Stomach smooth muscle (tissue), 2 donors: ENCODE data around the gene NPEPL1.

ENCODE experiments used
- H3K27ac ChIP-seq: one replicate; pipeline ENCODE4 v1.7.0; 2013; ENCODE audit warnings: mild to moderate bottlenecking, low read length, inconsistent platforms
- H3K27me3 ChIP-seq, 2 donors: one replicate each; pipeline ENCODE4 v1.7.0; 2013; ENCODE audit warnings: low read length in 2 of 2; ENCODE audit not compliant: insufficient read depth in 2 of 2, control insufficient read depth in 1 of 2
- H3K36me3 ChIP-seq, 2 donors: one replicate each; pipeline ENCODE4 v1.7.0; 2013; ENCODE audit warnings: low read length in 2 of 2; ENCODE audit not compliant: control insufficient read depth in 2 of 2, insufficient read depth in 2 of 2
- H3K4me1 ChIP-seq: one replicate; pipeline ENCODE4 v1.7.0; 2013; ENCODE audit warnings: low read length; ENCODE audit not compliant: control insufficient read depth, insufficient read depth
- H3K4me3 ChIP-seq, 2 donors: one replicate each; pipeline ENCODE4 v1.7.0; 2013; ENCODE audit warnings: low read length in 2 of 2
- H3K9ac ChIP-seq, 2 donors: one replicate each; pipeline ENCODE4 v1.7.0; 2013; ENCODE audit warnings: low read length in 2 of 2, mild to moderate bottlenecking in 1 of 2
- H3K9me3 ChIP-seq, 2 donors: one replicate each; pipeline ENCODE4 v1.7.0; 2013; ENCODE audit warnings: low read length in 2 of 2; ENCODE audit not compliant: control insufficient read depth in 2 of 2
- donor health status: healthy.
- donor health status: Pancreatic carcinoma.

Gene NPEPL1

GRCh38 chr20:58709013-58709702 is 16.6 kb downstream of the NPEPL1 start:
- H3K27me3 ChIP-seq, result no peaks in the 10 kb centered on the region

GRCh38 chr20:58709703-58710039 is 17.1 kb downstream of the NPEPL1 start:
- Histone ChIP-seq H3K9ac (no peak overlapping the region), H3K36me3 (peaks cover 0 to 10% of the 10 kb centered on the region in 2 donors), H3K9me3 (no peaks in the 10 kb centered on the region), H3K4me1 (peaks cover 6% of the 10 kb centered on the region), H3K27me3 (no peaks in the 10 kb centered on the region), H3K27ac (no peak overlapping the region), H3K4me3 (no peak overlapping the region)

More at GRCh38 chr20:58709013-58709702, 16.6 kb downstream of the NPEPL1 start:
- Histone ChIP-seq H3K4me3 (no peak overlapping the region), H3K4me1 (peaks cover 6% of the 10 kb centered on the region), H3K36me3 (peaks cover under 1 to 13% of the 10 kb centered on the region in 2 donors), H3K9ac (no peak overlapping the region), H3K27ac (no peak overlapping the region), H3K9me3 (no peaks in the 10 kb centered on the region)

- no peaks in the 10 kb centered on the region for H3K27me3 ChIP-seq
- H3K9me3 ChIP-seq, result no peaks in the 10 kb centered on the region
- H3K36me3 ChIP-seq, result peaks cover 0 to 4% of the 10 kb centered on the region in 2 donors
- H3K4me1 ChIP-seq, result peaks cover 6% of the 10 kb centered on the region
- no peak overlapping the region for H3K9ac ChIP-seq
- no peak overlapping the region for H3K4me3 ChIP-seq
- no peak overlapping the region for H3K27ac ChIP-seq
These were observed 18.1 kb downstream of the NPEPL1 start for GRCh38 chr20:58710481-58711265.

GRCh38 chr20:58711266-58712051 is 18.9 kb downstream of the NPEPL1 start:
- Histone ChIP-seq H3K4me1 (peaks cover under 1% of the 10 kb centered on the region), H3K9me3 (no peaks in the 10 kb centered on the region), H3K27ac (no peak overlapping the region), H3K4me3 (no peak overlapping the region), H3K27me3 (no peaks in the 10 kb centered on the region), H3K36me3 (peaks cover 0 to 2% of the 10 kb centered on the region in 2 donors), H3K9ac (no peak overlapping the region)

- Histone ChIP-seq H3K27ac (no peak overlapping the region), H3K9ac (no peak overlapping the region), H3K4me3 (no peak overlapping the region), H3K9me3 (no peaks in the 10 kb centered on the region), H3K27me3 (no peaks in the 10 kb centered on the region), H3K4me1 (no peaks in the 10 kb centered on the region), H3K36me3 (peaks cover 0 to 2% of the 10 kb centered on the region in 2 donors)
These were observed 19.7 kb downstream of the NPEPL1 start for GRCh38 chr20:58712151-58712791.

GRCh38 chr20:58712806-58713731 is 20.5 kb downstream of the NPEPL1 start:
- H3K4me1 ChIP-seq, result no peaks in the 10 kb centered on the region
- H3K4me3 ChIP-seq, result no peak overlapping the region
- H3K9me3 ChIP-seq, result no peaks in the 10 kb centered on the region
- H3K27ac ChIP-seq, result no peak overlapping the region
- H3K27me3 ChIP-seq, result no peaks in the 10 kb centered on the region
- H3K36me3 ChIP-seq, result peaks cover 0 to 2% of the 10 kb centered on the region in 2 donors
- no peak overlapping the region for H3K9ac ChIP-seq

GRCh38 chr20:58713801-58714339 is 21.3 kb downstream of the NPEPL1 start:
- Histone ChIP-seq H3K4me1 (no peaks in the 10 kb centered on the region), H3K27ac (no peak overlapping the region), H3K9me3 (no peaks in the 10 kb centered on the region), H3K27me3 (no peaks in the 10 kb centered on the region), H3K9ac (no peak overlapping the region), H3K36me3 (peaks cover 0 to 2% of the 10 kb centered on the region in 2 donors), H3K4me3 (no peak overlapping the region)

- H3K36me3 ChIP-seq, result peaks cover 0 to 2% of the 10 kb centered on the region in 2 donors
- H3K4me1 ChIP-seq, result no peaks in the 10 kb centered on the region
- no peak overlapping the region for H3K27ac ChIP-seq
- H3K27me3 ChIP-seq, result peaks cover 0 to 2% of the 10 kb centered on the region in 2 donors
- H3K9me3 ChIP-seq, result no peaks in the 10 kb centered on the region
- no peak overlapping the region for H3K9ac ChIP-seq
- H3K4me3 ChIP-seq, result no peak overlapping the region
These were observed 21.8 kb downstream of the NPEPL1 start for GRCh38 chr20:58714340-58714922.

GRCh38 chr20:58714923-58715351 is 22.3 kb downstream of the NPEPL1 start:
- Histone ChIP-seq H3K36me3 (peaks cover 0 to 2% of the 10 kb centered on the region in 2 donors), H3K4me3 (no peak overlapping the region), H3K9ac (no peak overlapping the region), H3K27me3 (peaks cover under 1 to 2% of the 10 kb centered on the region in 2 donors), H3K9me3 (no peaks in the 10 kb centered on the region), H3K27ac (no peak overlapping the region), H3K4me1 (no peaks in the 10 kb centered on the region)
